ENCODE measurements around the gene LTA4H.

DNA sequence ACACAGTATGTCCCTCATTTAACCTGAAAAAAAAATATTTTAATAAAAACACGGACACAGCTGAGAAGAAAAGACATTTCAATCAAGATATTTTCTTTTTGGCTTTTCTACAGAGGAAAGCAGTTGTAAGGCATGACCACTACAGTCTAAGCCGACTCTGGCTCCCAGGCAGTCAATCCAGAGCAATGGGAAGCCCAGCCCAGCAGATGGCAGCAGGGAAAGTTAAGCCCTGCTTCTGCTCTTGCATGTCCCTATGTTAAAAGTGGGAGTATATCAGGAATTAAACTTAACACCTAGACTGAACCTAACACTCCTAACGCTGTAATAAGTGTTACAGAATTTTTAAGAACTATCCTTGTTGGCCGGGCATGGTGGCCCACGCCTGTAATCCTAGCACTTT lies 19.7 kb downstream of the LTA4H start:
- no peak for TF ChIP-seq SUZ12 (IDR thresholded peaks at IDR 0.05; ENCODE audit: extremely low read depth, insufficient read depth, insufficient read length)
- TF ChIP-seq ZNF274 (IDR thresholded peaks at IDR 0.05; ENCODE audit: low read depth, low read length), result no peak

Measured in NT2/D1 (cell line).